ENCODE data around the gene CYB561.

DNA sequence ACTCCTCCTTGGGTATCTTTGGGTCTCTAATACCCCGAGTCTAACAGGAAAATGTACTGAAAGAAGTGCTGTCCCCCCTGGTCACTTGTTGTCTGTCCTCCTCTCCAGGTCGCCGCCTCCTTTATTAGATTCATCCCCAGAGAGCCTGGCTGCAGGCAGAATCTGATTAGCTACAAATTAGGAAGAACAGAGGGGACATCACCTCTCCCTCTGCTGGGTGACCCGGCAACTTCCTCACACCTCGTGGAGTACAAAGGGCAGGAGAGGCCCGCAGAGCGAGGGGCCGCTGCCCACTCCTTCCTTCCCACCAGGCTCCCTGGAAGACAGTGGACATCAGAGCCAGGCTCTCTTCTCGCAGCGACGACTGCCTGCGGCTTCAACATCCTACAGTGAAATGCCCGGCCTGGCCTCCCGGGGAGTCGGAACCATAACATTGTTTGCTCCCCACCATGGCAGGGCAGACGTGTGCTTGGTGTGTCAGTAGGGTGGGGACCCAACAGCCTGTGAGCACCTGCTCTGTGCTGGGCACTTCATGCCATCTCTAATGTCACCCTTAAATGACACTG is 5.3 kb downstream of the CYB561 start:
- TF ChIP-seq, protein P1, sequence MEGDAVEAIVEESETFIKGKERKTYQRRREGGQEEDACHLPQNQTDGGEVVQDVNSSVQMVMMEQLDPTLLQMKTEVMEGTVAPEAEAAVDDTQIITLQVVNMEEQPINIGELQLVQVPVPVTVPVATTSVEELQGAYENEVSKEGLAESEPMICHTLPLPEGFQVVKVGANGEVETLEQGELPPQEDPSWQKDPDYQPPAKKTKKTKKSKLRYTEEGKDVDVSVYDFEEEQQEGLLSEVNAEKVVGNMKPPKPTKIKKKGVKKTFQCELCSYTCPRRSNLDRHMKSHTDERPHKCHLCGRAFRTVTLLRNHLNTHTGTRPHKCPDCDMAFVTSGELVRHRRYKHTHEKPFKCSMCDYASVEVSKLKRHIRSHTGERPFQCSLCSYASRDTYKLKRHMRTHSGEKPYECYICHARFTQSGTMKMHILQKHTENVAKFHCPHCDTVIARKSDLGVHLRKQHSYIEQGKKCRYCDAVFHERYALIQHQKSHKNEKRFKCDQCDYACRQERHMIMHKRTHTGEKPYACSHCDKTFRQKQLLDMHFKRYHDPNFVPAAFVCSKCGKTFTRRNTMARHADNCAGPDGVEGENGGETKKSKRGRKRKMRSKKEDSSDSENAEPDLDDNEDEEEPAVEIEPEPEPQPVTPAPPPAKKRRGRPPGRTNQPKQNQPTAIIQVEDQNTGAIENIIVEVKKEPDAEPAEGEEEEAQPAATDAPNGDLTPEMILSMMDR (IDR thresholded peaks at IDR 0.05; ENCODE audit: extremely low read depth in 1 of 2, insufficient read depth in 1 of 2, low read depth in 1 of 2, low read length in 2 of 2) = no peak
- no peak for TF ChIP-seq MYC (IDR thresholded peaks at IDR 0.05; ENCODE audit: low read depth, low read length)
- TF ChIP-seq POLR2AphosphoS5 (IDR thresholded peaks at IDR 0.05; ENCODE audit: insufficient read depth, low read depth, low read length) = no peak
- no peak for TF ChIP-seq JUN (IDR thresholded peaks at IDR 0.05; ENCODE audit: borderline replicate concordance, insufficient read depth, insufficient read length, low read depth)
- no peak for TF ChIP-seq EZH2 (IDR thresholded peaks at IDR 0.05; ENCODE audit: borderline replicate concordance, low read depth, low read length, severe bottlenecking)

All from endothelial cell of umbilical vein (primary cell).